Testis (tissue), 2 donors: ENCODE measurements around the gene PCSK6.

Experiments
- POLR2A ChIP-seq: fragments of 450-650 bp; IDR thresholded peaks from one replicate; pipeline ENCODE4 v1.6.1; 2017; ENCODE audit warnings: antibody characterized with exemption, mild to moderate bottlenecking, moderate library complexity
- TF ChIP-seq, protein P1 (sequence below), 3 experiments: fragments of 450-650 bp in 2 of 3; fragments of 200-600 bp in 1 of 3; sonication (generic) in 1 of 3; IDR thresholded peaks; one replicate each; pipeline ENCODE4 v1.5.1; 2016 to 2019; ENCODE audit warnings: antibody characterized with exemption in 3 of 3, mild to moderate bottlenecking in 2 of 3, moderate library complexity in 1 of 3

- TF ChIP-seq, protein P1, sequence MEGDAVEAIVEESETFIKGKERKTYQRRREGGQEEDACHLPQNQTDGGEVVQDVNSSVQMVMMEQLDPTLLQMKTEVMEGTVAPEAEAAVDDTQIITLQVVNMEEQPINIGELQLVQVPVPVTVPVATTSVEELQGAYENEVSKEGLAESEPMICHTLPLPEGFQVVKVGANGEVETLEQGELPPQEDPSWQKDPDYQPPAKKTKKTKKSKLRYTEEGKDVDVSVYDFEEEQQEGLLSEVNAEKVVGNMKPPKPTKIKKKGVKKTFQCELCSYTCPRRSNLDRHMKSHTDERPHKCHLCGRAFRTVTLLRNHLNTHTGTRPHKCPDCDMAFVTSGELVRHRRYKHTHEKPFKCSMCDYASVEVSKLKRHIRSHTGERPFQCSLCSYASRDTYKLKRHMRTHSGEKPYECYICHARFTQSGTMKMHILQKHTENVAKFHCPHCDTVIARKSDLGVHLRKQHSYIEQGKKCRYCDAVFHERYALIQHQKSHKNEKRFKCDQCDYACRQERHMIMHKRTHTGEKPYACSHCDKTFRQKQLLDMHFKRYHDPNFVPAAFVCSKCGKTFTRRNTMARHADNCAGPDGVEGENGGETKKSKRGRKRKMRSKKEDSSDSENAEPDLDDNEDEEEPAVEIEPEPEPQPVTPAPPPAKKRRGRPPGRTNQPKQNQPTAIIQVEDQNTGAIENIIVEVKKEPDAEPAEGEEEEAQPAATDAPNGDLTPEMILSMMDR (IDR thresholded peaks at IDR 0.05), result no peak
- TF ChIP-seq POLR2A, result no peak
These were observed 49.5 kb upstream of the PCSK6 start for GRCh38 chr15:101538996-101539395.
